Measurements from ENCODE around the gene TRIM47. TPM values are rescaled to one million over a fixed set of nuclear protein-coding genes. Genes with fewer than 3 reads are reported as not detected.

TRIM47 gene
- total and polyA plus RNA-seq, 2 of the 13 experiments (the other 11 are each of a cell fraction or from before 2014, with no cell fraction given), result 33.5 to 82.0 TPM

DNA sequence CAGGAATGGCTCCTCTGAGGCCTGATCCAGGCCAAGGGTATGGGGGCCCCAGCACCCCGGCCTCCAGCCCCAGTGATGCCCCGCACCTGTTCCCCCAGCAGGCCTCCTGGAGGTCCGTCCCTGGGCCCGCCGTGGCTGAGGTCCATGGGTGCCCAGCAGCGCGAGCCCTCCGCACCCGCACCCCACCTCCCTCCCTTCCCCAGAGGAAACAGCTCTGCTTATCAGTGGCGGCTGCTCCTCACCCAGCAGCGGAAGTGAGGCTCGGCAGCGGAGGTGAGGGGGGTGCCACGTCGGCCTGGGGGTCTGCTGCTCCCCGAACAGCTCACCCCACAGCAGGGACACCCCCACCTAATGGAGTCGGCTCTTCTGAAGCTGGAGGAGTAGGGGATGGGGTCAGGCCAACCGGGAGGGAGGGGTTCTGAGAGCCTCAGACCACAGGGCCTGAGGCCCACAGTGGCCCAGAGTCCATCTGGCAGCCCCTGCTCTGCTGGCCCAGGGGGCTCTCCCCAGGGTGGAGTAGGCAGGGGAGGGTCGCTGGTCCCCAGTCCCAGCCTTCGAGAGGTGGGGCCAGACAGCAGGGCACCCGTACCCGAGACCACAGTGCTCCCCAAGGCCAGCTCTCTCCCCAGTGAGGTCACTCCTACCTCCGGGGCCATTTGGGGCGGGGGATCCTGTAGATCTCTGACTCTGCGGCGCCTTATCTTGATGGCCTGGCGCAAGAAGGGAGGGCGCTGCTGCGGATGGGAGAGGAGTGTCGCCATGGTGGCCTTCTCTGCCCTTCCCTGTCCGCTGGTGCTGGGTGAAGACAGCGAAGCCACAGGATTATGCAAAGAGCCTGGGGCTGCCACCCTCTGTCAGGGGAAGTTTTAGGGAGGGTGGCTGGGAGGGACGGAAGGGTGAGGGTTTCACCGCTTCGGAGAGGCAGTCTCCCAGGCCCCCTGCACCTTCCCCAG lies 34.5 kb downstream of the TRIM47 start, which contains the start of gene UNC13D (continued):
- TF ChIP-seq, protein P1, sequence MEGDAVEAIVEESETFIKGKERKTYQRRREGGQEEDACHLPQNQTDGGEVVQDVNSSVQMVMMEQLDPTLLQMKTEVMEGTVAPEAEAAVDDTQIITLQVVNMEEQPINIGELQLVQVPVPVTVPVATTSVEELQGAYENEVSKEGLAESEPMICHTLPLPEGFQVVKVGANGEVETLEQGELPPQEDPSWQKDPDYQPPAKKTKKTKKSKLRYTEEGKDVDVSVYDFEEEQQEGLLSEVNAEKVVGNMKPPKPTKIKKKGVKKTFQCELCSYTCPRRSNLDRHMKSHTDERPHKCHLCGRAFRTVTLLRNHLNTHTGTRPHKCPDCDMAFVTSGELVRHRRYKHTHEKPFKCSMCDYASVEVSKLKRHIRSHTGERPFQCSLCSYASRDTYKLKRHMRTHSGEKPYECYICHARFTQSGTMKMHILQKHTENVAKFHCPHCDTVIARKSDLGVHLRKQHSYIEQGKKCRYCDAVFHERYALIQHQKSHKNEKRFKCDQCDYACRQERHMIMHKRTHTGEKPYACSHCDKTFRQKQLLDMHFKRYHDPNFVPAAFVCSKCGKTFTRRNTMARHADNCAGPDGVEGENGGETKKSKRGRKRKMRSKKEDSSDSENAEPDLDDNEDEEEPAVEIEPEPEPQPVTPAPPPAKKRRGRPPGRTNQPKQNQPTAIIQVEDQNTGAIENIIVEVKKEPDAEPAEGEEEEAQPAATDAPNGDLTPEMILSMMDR (CRISPR knock-in tag; IDR thresholded peaks at IDR 0.05), result peak; percentile 8; the same call in 1 of the 2 replicates
- TF ChIP-seq SMAD9 (CRISPR knock-in tag; IDR thresholded peaks at IDR 0.05) (no peak), HDAC1 (CRISPR knock-in tag; IDR thresholded peaks at IDR 0.05) (peak; percentile 77; the same call in 1 of the 2 replicates), STAG1 (CRISPR knock-in tag; IDR thresholded peaks at IDR 0.05) (no peak; the same call in 1 of the 2 replicates), ZFP36L2 (CRISPR knock-in tag; IDR thresholded peaks at IDR 0.05) (no peak), U2AF1 (optimal IDR thresholded peaks at IDR 0.05; ENCODE audit: low read depth, low read length) (no peak), LCORL (IDR thresholded peaks at IDR 0.05) (no peak), LCORL (CRISPR knock-in tag; IDR thresholded peaks at IDR 0.05) (peak; percentile 16; the same call in 1 of the 2 replicates), NFATC3 (CRISPR knock-in tag; IDR thresholded peaks at IDR 0.05) (peak; percentile 24; the same call in 1 of the 2 replicates), ZSCAN29 (CRISPR knock-in tag; conservative IDR thresholded peaks at IDR 0.05) (no peak), PHF8 (CRISPR knock-in tag; IDR thresholded peaks at IDR 0.05) (peak; percentile 62), BHLHE40 (IDR thresholded peaks at IDR 0.05; ENCODE audit: low read length) (no peak), SP2 (CRISPR knock-in tag; IDR thresholded peaks at IDR 0.05) (peak; percentile 41), PITX1 (CRISPR knock-in tag; IDR thresholded peaks at IDR 0.05) (peak; percentile 33; the same call in 1 of the 2 replicates), ONECUT2 (CRISPR knock-in tag; IDR thresholded peaks at IDR 0.05) (no peak), ASH2L (IDR thresholded peaks at IDR 0.05; ENCODE audit: insufficient read length, low read depth, low read length) (no peak), SMAD3 (CRISPR knock-in tag; IDR thresholded peaks at IDR 0.05) (no peak), EEA1 (CRISPR knock-in tag; IDR thresholded peaks at IDR 0.05; ENCODE audit: borderline replicate concordance) (peak; percentile 17; the same call in 1 of the 2 replicates)
- TF ChIP-seq, protein P2, sequence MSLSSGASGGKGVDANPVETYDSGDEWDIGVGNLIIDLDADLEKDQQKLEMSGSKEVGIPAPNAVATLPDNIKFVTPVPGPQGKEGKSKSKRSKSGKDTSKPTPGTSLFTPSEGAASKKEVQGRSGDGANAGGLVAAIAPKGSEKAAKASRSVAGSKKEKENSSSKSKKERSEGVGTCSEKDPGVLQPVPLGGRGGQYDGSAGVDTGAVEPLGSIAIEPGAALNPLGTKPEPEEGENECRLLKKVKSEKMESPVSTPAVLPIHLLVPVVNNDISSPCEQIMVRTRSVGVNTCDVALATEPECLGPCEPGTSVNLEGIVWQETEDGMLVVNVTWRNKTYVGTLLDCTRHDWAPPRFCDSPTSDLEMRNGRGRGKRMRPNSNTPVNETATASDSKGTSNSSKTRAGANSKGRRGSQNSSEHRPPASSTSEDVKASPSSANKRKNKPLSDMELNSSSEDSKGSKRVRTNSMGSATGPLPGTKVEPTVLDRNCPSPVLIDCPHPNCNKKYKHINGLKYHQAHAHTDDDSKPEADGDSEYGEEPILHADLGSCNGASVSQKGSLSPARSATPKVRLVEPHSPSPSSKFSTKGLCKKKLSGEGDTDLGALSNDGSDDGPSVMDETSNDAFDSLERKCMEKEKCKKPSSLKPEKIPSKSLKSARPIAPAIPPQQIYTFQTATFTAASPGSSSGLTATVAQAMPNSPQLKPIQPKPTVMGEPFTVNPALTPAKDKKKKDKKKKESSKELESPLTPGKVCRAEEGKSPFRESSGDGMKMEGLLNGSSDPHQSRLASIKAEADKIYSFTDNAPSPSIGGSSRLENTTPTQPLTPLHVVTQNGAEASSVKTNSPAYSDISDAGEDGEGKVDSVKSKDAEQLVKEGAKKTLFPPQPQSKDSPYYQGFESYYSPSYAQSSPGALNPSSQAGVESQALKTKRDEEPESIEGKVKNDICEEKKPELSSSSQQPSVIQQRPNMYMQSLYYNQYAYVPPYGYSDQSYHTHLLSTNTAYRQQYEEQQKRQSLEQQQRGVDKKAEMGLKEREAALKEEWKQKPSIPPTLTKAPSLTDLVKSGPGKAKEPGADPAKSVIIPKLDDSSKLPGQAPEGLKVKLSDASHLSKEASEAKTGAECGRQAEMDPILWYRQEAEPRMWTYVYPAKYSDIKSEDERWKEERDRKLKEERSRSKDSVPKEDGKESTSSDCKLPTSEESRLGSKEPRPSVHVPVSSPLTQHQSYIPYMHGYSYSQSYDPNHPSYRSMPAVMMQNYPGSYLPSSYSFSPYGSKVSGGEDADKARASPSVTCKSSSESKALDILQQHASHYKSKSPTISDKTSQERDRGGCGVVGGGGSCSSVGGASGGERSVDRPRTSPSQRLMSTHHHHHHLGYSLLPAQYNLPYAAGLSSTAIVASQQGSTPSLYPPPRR (CRISPR knock-in tag; IDR thresholded peaks at IDR 0.05; ENCODE audit: borderline replicate concordance), result no peak
- TF ChIP-seq, protein P3, sequence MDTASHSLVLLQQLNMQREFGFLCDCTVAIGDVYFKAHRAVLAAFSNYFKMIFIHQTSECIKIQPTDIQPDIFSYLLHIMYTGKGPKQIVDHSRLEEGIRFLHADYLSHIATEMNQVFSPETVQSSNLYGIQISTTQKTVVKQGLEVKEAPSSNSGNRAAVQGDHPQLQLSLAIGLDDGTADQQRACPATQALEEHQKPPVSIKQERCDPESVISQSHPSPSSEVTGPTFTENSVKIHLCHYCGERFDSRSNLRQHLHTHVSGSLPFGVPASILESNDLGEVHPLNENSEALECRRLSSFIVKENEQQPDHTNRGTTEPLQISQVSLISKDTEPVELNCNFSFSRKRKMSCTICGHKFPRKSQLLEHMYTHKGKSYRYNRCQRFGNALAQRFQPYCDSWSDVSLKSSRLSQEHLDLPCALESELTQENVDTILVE (CRISPR knock-in tag; IDR thresholded peaks at IDR 0.05), result no peak
- TF ChIP-seq, protein P4, sequence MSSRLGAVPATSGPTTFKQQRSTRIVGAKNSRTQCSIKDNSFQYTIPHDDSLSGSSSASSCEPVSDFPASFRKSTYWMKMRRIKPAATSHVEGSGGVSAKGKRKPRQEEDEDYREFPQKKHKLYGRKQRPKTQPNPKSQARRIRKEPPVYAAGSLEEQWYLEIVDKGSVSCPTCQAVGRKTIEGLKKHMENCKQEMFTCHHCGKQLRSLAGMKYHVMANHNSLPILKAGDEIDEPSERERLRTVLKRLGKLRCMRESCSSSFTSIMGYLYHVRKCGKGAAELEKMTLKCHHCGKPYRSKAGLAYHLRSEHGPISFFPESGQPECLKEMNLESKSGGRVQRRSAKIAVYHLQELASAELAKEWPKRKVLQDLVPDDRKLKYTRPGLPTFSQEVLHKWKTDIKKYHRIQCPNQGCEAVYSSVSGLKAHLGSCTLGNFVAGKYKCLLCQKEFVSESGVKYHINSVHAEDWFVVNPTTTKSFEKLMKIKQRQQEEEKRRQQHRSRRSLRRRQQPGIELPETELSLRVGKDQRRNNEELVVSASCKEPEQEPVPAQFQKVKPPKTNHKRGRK (CRISPR knock-in tag; IDR thresholded peaks at IDR 0.05), result 0 out of 2 replicates have a peak, but pooled peaks have one; percentile 37

All from HepG2 (cell line).